D721Med (cell line): Measurements from ENCODE around the gene SLC7A9.
"Not testable (repeated sequence)": the region's sequence is repeated elsewhere in the genome, so short reads cannot be mapped to it uniquely, and the experiment has no call there.

ENCODE experiments used
- DNase-seq: peaks from one replicate; pipeline ENCODE4 v3.0.0; 2011; ENCODE audit warnings: low spot score; ENCODE audit not compliant: insufficient read length
- FAIRE-seq: peaks from 2 replicates; lab custom pipeline; 2011; peaks lifted over from hg19 to GRCh38; lab: Jason Lieb, UNC
- CTCF ChIP-seq: IDR thresholded peaks from 2 replicates; pipeline ENCODE4 v1.5.1; 2012; ENCODE audit warnings: mild to moderate bottlenecking, control low read depth; ENCODE audit not compliant: insufficient read depth; ENCODE audit errors: missing control alignments

The SLC7A9 gene

DNA sequence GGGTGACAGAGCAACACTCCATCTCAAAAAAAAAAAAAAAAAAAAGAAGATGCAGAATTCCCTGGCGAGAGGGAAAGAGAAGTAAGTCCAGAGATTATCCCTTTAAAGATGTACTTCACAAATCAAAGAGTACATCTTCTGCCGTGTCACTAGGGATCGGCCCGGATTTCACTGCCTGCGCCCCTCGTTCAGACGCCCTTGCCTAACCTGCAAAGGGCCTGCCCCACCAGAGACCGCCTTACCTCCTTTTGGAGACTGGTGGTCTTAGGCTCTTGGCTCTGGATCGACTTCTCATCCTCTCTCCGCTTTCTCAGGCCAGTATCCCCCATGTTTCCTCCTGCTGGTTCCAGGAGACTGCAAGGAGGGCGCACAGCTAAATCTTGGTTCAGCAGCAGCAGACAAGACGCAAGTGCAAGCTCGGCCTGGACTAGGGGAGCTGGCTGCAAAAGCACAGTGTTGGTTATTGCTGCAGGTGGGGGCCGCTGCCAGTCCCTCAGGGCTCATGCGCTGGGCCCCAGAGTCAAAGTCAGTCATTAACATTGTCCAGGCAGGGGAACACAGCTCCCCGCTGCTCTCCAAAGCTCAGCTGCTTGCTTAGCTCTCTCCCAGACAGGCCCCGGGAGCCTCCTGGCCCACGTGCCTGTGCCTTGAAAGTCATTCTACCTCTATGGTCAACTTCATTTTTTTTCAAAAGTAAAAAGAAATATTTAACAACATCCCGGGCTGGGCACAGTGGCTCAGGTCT lies 1.2 kb downstream of the SLC7A9 start:
- no peak for FAIRE-seq
- no peak for TF ChIP-seq CTCF
- DNase-seq = no peak

DNA sequence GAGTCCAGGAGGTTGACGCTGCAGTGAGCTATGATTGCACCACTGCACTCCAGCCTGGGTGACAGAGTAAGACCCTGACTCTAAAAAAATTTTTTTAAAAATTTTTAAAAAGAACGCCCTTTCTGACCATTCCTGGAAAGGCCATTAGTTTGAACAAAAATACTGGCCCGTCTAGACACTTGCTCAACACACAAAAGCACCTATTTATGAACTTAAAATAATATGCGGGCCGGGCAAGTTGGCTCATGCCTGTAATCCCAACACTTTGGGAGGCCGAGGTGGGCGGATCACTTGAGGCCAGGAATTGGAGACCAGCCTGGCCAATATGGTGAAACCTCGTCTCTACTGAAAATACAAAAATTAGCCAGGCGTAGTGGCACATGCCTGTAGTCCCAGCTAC lies 2.1 kb downstream of the SLC7A9 start:
- FAIRE-seq, DNase-seq: not testable (repeated sequence)

DNA sequence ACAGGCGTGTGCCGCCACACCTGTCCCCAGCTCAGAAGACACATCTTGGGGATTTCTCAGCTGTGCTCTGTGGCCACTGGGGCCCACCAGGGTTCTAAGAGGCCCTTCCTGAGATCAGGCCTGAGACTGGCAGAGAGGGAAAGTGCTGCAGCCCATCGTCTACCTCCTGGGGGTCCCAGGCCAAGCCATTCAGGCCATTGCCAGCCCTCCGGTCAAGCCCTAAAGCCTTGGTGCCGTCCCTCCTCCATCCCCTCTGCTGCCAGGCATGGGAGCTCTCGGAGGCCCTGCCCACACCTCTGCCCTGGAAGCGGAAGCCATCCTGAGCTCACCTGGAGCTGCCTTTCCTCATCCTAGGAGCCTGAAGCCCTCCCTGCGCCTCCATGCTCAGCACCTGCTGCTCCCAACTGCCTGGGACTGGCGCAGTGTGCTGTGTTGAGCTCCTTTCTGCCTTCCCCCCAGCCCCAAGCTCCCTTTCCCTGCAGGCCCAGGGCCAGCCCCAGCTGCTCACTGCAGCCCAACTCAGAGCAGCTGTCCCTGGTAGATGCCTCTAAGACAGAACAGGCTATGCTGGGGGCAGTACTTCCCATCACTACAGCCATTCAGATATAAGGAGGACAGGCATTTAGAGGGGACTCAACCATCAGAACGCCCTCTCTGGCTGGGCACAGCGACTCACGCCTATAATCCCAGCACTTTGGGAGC lies 2.9 kb downstream of the SLC7A9 start:
- FAIRE-seq = no peak
- no peak for TF ChIP-seq CTCF
- DNase-seq = no peak

DNA sequence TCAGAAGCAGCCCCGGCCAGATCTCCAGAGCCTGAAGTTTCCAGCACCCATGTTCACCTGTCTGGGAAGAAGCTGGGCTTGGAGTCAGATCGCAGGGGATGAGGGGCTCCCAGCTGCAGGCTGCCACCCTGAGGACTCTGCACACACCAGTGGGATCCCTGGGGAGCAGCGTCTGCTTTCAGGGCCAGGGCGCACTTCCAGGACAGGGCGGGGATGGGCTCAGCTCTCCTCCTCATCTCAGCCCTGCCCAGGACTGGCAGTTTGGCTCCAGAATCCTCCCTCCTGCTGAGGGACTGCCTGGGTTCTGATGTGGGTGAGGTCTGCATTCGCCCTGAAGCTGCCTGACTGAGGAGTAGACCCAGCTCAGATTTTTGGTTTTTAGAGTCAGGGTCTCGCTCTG lies 3.5 kb downstream of the SLC7A9 start:
- DNase-seq (no peak), FAIRE-seq (no peak)
- no peak for TF ChIP-seq CTCF

- no peak for FAIRE-seq
- no peak for TF ChIP-seq CTCF
- no peak for DNase-seq
Measured at GRCh38 chr19:32865326-32865725, 4.2 kb downstream of the SLC7A9 start.

GRCh38 chr19:32864318-32865007 lies 5.1 kb downstream of the SLC7A9 start:
- DNase-seq = no peak
- no peak for TF ChIP-seq CTCF
- no peak for FAIRE-seq

GRCh38 chr19:32863841-32864240 lies 5.7 kb downstream of the SLC7A9 start:
- DNase-seq (no peak), FAIRE-seq (no peak)
- TF ChIP-seq CTCF = no peak
